ENCODE measurements around the gene ZNF32.
A peak's percentile ranks its signal among the peaks of the same experiment; 100 is the strongest.

Gene ZNF32

DNA sequence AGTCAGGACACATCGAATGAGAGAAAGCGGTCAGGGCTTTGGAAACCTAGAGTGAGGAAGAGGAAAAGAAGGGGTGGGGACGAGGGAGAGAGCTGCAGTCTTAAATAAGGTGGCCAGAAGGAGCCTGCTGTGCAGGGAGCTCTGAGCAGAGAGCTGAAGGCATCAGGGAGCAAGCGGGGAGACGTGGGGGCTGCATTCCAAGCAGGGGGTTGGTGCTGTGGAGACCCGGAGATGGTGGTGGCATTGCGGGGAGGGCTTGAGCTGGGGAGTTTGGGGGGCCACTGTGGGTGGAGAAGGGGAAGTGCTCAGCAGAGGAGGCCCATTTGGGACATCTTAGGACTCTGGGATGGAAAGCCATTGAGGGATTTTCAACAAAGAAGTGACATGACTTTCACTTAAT, 38.7 kb upstream of the ZNF32 start:
- Mint-ChIP-seq H3K36me3 (ENCODE audit: low read depth) (no peaks in the 10 kb centered on the region), H3K27ac (no peak overlapping the region), H3K27me3 (ENCODE audit: low read depth) (peaks cover 30% of the 10 kb centered on the region), H3K4me3 (peak overlapping the region; percentile 2), H3K9me3 (no peaks in the 10 kb centered on the region), H3K4me1 (ENCODE audit: low read depth) (peaks cover 2% of the 10 kb centered on the region)
- DNase-seq (ENCODE audit: low spot score): no peak

DNA sequence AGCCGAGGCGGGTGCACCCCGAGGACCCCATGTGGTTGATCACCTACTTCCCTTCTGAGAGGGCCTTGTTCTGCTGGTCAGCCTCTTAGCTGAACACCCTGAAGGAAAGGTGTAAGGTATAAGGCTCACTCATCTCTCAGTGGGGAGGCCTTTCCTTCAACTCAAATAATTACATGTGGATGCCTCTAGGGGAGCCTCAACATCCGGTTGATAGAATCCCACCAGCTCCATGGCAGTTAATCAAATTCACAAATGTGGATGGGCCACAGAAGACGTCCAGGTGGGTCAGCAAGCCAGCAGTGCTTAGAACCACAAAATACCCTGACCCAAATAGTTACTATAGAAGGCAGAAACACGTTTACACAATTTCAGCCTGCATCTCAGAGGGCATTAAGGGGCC, 37.7 kb upstream of the ZNF32 start:
- Mint-ChIP-seq H3K36me3 (ENCODE audit: low read depth) (no peaks in the 10 kb centered on the region), H3K4me1 (ENCODE audit: low read depth) (peaks cover 2% of the 10 kb centered on the region), H3K27ac (no peak overlapping the region), H3K9me3 (no peaks in the 10 kb centered on the region), H3K4me3 (no peak overlapping the region), H3K27me3 (ENCODE audit: low read depth) (peaks cover 30% of the 10 kb centered on the region)
- no peak for DNase-seq (ENCODE audit: low spot score)

DNA sequence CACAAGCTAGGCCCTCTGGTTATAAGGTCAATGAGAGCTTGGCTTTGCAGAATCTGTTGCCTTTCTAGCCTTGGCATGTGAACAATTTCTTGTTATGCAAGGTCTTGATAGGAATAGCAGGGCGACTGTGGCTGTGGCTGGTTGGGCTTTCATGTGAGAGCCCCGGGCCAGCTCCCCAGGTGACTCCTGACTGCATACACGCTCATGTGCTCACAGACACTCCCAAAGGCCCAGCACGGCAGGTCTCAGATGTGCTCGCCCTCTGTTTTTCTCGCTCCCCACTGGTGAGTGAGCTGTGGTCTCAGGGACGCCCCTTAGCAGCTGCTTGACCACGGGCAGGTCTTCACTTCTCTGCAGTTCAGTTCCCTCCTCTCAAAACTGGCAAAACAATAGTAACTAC, 37.1 kb upstream of the ZNF32 start:
- Mint-ChIP-seq H3K9me3 (no peaks in the 10 kb centered on the region), H3K27me3 (ENCODE audit: low read depth) (peaks cover 25% of the 10 kb centered on the region), H3K27ac (no peak overlapping the region), H3K36me3 (ENCODE audit: low read depth) (no peaks in the 10 kb centered on the region), H3K4me3 (no peak overlapping the region), H3K4me1 (ENCODE audit: low read depth) (peaks cover 2% of the 10 kb centered on the region)
- DNase-seq (ENCODE audit: low spot score): no peak

DNA sequence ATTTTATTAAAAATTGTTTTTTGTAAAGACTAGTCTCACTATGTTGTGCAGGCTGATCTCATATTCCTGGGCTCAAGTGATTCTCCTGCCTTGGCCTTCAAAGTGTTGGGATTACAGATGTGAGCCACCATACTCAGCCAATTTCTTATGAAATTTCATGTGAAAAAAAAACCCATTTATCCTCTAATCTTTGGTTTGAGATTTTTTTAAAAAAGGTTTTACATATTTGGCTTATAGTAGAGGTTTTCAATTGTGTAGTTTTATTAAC, 35.5 kb upstream of the ZNF32 start:
- Mint-ChIP-seq H3K36me3 (ENCODE audit: low read depth) (no peaks in the 10 kb centered on the region), H3K4me1 (ENCODE audit: low read depth) (peaks cover 2% of the 10 kb centered on the region), H3K27me3 (ENCODE audit: low read depth) (peaks cover 22% of the 10 kb centered on the region), H3K4me3 (no peak overlapping the region), H3K9me3 (no peaks in the 10 kb centered on the region), H3K27ac (no peak overlapping the region)
- DNase-seq (ENCODE audit: low spot score): no peak

DNA sequence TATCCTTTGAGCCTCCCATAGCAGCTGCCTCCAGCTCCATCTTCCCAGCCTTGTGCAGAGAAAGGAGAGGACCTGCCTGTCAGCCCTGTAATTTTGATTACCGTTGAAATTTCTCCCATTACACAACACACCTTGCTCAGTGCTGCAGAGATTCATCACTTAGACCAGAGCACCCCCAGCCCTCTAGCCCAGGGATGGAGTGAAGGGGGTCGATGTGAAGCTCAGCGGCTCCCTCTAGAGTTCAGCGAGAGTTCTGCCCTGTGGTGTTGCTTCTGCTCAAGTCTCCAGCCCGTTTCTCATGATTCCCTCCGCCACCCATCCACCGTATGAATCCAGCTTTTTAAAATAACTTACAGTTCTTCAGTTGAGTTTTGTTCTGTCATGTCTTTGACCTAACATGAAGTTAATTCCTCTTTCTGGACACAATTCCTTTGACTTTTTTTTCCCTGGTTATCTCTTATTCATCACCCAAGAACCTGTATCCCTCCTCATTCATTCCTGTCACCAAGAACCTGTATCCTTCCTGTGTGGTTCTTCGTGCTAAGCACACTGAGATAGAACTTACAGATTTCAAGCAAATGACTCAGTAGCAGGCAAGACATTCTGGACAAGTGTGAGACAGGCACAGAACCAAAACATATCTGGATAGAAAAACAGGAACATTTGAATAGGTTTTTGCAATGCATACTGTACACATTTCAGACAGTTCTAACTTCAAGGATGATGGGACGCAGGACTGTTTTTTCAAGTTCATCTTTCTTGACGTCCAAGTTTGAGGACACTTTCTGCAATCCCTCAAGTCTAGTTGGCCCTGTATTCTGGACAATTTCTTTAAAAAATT, 35.0 kb upstream of the ZNF32 start:
- no peak for DNase-seq (ENCODE audit: low spot score)
- H3K36me3 Mint-ChIP-seq (ENCODE audit: low read depth): no peaks in the 10 kb centered on the region
- H3K4me1 Mint-ChIP-seq (ENCODE audit: low read depth): peaks cover 2% of the 10 kb centered on the region
- no peaks in the 10 kb centered on the region for H3K9me3 Mint-ChIP-seq
- no peak overlapping the region for H3K27ac Mint-ChIP-seq
- peaks cover 20% of the 10 kb centered on the region for H3K27me3 Mint-ChIP-seq (ENCODE audit: low read depth)
- H3K4me3 Mint-ChIP-seq: no peak overlapping the region

GRCh38 chr10:43682956-43683355, 34.3 kb upstream of the ZNF32 start:
- H3K36me3 Mint-ChIP-seq (ENCODE audit: low read depth): no peaks in the 10 kb centered on the region
- no peaks in the 10 kb centered on the region for H3K9me3 Mint-ChIP-seq
- peaks cover 2% of the 10 kb centered on the region for H3K4me1 Mint-ChIP-seq (ENCODE audit: low read depth)
- peaks cover 14% of the 10 kb centered on the region for H3K27me3 Mint-ChIP-seq (ENCODE audit: low read depth)
- H3K27ac Mint-ChIP-seq: no peak overlapping the region
- H3K4me3 Mint-ChIP-seq: no peak overlapping the region
- DNase-seq (ENCODE audit: low spot score): no peak

- Mint-ChIP-seq H3K4me1 (ENCODE audit: low read depth) (peaks cover 2% of the 10 kb centered on the region), H3K27me3 (ENCODE audit: low read depth) (peaks cover 11% of the 10 kb centered on the region), H3K4me3 (no peak overlapping the region), H3K36me3 (ENCODE audit: low read depth) (no peaks in the 10 kb centered on the region), H3K9me3 (no peaks in the 10 kb centered on the region), H3K27ac (no peak overlapping the region)
- DNase-seq (ENCODE audit: low spot score): no peak
Measured at GRCh38 chr10:43681721-43682120, 33.0 kb upstream of the ZNF32 start.

GRCh38 chr10:43681220-43681619, 32.5 kb upstream of the ZNF32 start:
- Mint-ChIP-seq H3K36me3 (ENCODE audit: low read depth) (no peaks in the 10 kb centered on the region), H3K27ac (no peak overlapping the region), H3K4me1 (ENCODE audit: low read depth) (peaks cover 2% of the 10 kb centered on the region), H3K9me3 (no peaks in the 10 kb centered on the region), H3K4me3 (no peak overlapping the region), H3K27me3 (ENCODE audit: low read depth) (peaks cover 11% of the 10 kb centered on the region)
- no peak for DNase-seq (ENCODE audit: low spot score)

DNA sequence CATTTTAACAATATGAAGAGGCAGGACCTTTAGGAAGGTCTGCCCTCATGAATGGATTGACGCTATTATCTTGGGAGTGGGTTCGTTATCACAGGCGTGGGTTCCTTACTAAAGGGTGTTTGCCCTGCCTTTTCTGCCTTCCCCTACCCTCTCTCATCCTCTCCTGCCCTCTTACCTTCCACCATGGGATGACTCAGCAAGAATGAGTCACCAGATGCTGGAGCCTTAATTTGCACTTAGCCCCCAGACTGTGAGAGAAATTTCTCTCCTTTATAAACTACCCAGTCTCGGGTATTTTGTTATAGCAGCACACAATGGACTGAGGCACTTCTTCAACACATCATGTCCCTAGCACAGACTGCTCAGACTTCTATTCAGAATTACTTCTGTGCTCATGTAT, 31.4 kb upstream of the ZNF32 start:
- no peak for DNase-seq (ENCODE audit: low spot score)
- Mint-ChIP-seq H3K36me3 (ENCODE audit: low read depth) (no peaks in the 10 kb centered on the region), H3K27me3 (ENCODE audit: low read depth) (peaks cover 11% of the 10 kb centered on the region), H3K27ac (no peak overlapping the region), H3K9me3 (no peaks in the 10 kb centered on the region), H3K4me3 (no peak overlapping the region), H3K4me1 (ENCODE audit: low read depth) (peaks cover 2% of the 10 kb centered on the region)

DNA sequence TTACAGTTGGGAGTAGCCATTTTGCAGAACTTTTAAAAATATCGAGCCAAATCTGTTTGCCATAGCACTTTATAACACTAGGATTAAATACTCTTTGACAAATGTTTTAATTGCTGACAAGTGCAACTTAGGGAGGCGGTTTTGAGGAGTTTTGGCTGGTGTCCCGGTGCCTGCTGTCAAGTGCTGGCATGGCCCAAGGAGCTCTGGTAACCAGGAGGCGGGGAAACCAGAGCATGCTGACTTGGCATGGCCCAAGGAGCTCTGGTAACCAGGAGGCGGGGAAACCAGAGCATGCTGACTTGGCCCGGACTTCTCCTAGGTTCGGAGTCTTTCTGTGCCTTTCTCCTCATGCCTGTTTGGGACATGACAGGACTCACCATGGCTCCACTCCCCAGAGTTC, 30.8 kb upstream of the ZNF32 start:
- Mint-ChIP-seq H3K27ac (no peak overlapping the region), H3K9me3 (no peaks in the 10 kb centered on the region), H3K4me1 (ENCODE audit: low read depth) (peaks cover 2% of the 10 kb centered on the region), H3K27me3 (ENCODE audit: low read depth) (peaks cover 13% of the 10 kb centered on the region), H3K36me3 (ENCODE audit: low read depth) (no peaks in the 10 kb centered on the region), H3K4me3 (no peak overlapping the region)
- DNase-seq (ENCODE audit: low spot score): no peak

- Mint-ChIP-seq H3K9me3 (no peaks in the 10 kb centered on the region), H3K4me1 (ENCODE audit: low read depth) (peaks cover under 1% of the 10 kb centered on the region), H3K4me3 (no peak overlapping the region), H3K27ac (no peak overlapping the region), H3K27me3 (ENCODE audit: low read depth) (peaks cover 12% of the 10 kb centered on the region), H3K36me3 (ENCODE audit: low read depth) (no peaks in the 10 kb centered on the region)
- DNase-seq (ENCODE audit: low spot score): no peak
Measured at GRCh38 chr10:43678654-43679053, 30.0 kb upstream of the ZNF32 start.

- Mint-ChIP-seq H3K9me3 (no peaks in the 10 kb centered on the region), H3K4me3 (no peak overlapping the region), H3K4me1 (ENCODE audit: low read depth) (no peaks in the 10 kb centered on the region), H3K36me3 (ENCODE audit: low read depth) (no peaks in the 10 kb centered on the region), H3K27ac (no peak overlapping the region), H3K27me3 (ENCODE audit: low read depth) (peaks cover 11% of the 10 kb centered on the region)
- no peak for DNase-seq (ENCODE audit: low spot score)
Measured at GRCh38 chr10:43676901-43677300, 28.2 kb upstream of the ZNF32 start.

GRCh38 chr10:43676331-43676730, 27.6 kb upstream of the ZNF32 start:
- H3K27me3 Mint-ChIP-seq (ENCODE audit: low read depth): peaks cover 13% of the 10 kb centered on the region
- DNase-seq (ENCODE audit: low spot score): no peak
- H3K4me1 Mint-ChIP-seq (ENCODE audit: low read depth): peaks cover 1% of the 10 kb centered on the region
- H3K36me3 Mint-ChIP-seq (ENCODE audit: low read depth): no peaks in the 10 kb centered on the region
- H3K4me3 Mint-ChIP-seq: no peak overlapping the region
- H3K27ac Mint-ChIP-seq: no peak overlapping the region
- H3K9me3 Mint-ChIP-seq: no peaks in the 10 kb centered on the region

DNA sequence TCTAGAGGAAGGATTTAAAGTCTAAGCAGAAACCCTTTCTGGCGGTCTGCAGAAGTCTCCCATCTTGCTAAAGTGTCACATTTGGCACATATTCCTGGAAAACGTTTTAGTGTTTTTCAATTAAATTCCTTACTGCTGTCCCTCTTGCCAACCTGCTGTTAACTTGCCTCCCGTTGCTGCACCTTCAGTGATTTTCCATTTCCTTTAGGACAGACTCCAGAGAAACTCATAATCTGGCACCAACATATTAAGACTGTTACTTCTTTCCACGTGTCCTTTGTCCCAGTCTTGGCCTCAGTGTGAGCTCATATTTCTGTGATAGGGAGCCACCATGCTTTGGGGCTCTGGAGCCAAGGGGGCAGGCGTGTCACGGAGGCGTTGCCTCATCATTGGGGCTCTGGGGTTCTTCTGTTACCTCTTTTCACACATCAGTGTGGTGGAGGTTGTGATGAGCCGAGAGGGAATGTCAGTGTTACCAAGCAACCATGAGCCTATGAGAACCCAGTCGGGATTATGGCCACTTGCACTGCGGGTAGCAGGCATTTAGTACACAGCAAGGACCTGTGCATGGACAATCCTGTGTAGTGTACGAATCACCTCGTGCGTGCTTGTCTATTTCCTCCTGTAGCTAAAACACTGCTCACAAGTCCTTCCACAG, 26.0 kb upstream of the ZNF32 start:
- H3K4me1 Mint-ChIP-seq (ENCODE audit: low read depth): peaks cover 1% of the 10 kb centered on the region
- no peaks in the 10 kb centered on the region for H3K9me3 Mint-ChIP-seq
- DNase-seq (ENCODE audit: low spot score): no peak
- H3K27me3 Mint-ChIP-seq (ENCODE audit: low read depth): peaks cover 17% of the 10 kb centered on the region
- H3K27ac Mint-ChIP-seq: no peak overlapping the region
- no peaks in the 10 kb centered on the region for H3K36me3 Mint-ChIP-seq (ENCODE audit: low read depth)
- H3K4me3 Mint-ChIP-seq: no peak overlapping the region

DNA sequence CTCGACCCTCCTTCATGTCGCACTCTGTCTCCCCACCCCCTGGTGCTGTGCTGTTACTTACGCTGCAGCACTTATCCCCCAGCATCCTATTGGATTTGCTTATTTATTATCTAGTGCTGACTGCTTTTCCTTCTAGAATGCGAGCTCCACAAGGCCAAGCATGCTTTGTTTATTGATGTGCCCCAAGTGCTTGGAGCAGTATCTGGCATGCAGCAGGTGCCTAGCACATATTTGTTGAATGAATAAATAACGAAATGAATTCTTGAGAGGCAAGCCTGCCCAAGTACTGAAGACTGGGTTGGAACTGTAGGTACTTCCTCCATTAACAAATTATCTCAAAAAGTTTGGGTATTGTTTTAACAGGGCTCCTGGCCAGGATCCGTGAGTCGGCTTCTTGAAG, 24.8 kb upstream of the ZNF32 start:
- H3K9me3 Mint-ChIP-seq: no peaks in the 10 kb centered on the region
- H3K4me3 Mint-ChIP-seq: no peak overlapping the region
- H3K4me1 Mint-ChIP-seq (ENCODE audit: low read depth): peaks cover 1% of the 10 kb centered on the region
- peaks cover 22% of the 10 kb centered on the region for H3K27me3 Mint-ChIP-seq (ENCODE audit: low read depth)
- DNase-seq (ENCODE audit: low spot score): no peak
- no peaks in the 10 kb centered on the region for H3K36me3 Mint-ChIP-seq (ENCODE audit: low read depth)
- H3K27ac Mint-ChIP-seq: no peak overlapping the region

All from T-helper 2 cell treated with Interferon-gamma antibody and Interleukin-4, amounts not matched to agents 5 μg/mL and 100 μg/mL, for 36 hours (primary cell).